Measurements from ENCODE around the gene RAB1B.

Gene RAB1B

DNA sequence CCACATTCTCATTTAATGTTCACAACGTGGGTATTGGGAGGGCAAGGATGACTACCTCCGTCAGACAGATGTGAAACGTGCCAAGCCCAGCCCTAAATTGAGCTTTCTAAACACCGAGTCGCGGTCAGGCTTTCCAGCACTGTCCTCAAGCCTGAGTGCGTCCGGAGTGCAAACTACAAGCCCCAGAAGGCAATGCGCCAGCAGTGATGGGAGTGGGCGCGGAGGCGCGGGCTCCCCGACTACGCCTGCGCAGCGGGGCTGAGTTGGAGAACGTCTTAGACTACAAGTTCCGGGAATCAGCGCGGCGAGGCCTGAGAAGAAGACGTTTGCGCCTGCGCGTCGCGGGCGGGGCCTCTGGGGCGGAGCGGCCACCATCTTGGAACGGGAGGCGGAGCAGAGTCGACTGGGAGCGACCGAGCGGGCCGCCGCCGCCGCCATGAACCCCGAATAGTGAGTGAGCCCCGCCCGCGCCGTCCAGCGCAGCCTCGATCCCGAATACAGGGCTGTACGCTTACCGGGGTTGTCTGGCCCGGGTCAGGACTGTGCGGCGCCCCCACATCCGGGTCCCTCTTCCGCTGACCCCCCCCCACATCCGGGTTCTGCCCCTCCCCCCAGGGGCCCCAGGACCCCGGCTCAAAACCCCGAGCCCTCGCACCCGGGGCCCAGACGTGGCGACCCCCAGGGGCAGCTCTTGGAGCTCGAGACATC is at the start of gene RAB1B:
Gene RAB1B, plus strand, starts transcription at position 396 of the 708 bp plus-strand sequence. Its CDS starts 41 bp downstream, at position 437.
- H3K36me3 ChIP-seq (replicated peaks; ENCODE audit: low read depth, low read length), result peaks cover 23% of the 10 kb centered on the region
- H3K9me3 ChIP-seq (ENCODE audit: insufficient read depth, low read length), result no peaks in the 10 kb centered on the region
- H3K27ac ChIP-seq (ENCODE audit: low read length), result peak within 1 kb of the TSS; percentile 87
- H3K4me3 ChIP-seq (ENCODE audit: low read length), result peak within 1 kb of the TSS; percentile 90
- TF ChIP-seq, protein P1, sequence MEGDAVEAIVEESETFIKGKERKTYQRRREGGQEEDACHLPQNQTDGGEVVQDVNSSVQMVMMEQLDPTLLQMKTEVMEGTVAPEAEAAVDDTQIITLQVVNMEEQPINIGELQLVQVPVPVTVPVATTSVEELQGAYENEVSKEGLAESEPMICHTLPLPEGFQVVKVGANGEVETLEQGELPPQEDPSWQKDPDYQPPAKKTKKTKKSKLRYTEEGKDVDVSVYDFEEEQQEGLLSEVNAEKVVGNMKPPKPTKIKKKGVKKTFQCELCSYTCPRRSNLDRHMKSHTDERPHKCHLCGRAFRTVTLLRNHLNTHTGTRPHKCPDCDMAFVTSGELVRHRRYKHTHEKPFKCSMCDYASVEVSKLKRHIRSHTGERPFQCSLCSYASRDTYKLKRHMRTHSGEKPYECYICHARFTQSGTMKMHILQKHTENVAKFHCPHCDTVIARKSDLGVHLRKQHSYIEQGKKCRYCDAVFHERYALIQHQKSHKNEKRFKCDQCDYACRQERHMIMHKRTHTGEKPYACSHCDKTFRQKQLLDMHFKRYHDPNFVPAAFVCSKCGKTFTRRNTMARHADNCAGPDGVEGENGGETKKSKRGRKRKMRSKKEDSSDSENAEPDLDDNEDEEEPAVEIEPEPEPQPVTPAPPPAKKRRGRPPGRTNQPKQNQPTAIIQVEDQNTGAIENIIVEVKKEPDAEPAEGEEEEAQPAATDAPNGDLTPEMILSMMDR (IDR thresholded peaks at IDR 0.05; ENCODE audit: low read depth, low read length), result no peak
- H2AFZ ChIP-seq (ENCODE audit: low read depth, low read length), result peak within 1 kb of the TSS; percentile 62; the same call in 1 of the 2 replicates
- H3K9ac ChIP-seq (ENCODE audit: low read length), result peak within 1 kb of the TSS; percentile 95
- peaks cover 7% of the 10 kb centered on the region for H3K4me1 ChIP-seq (ENCODE audit: low read length)
- no peaks in the 10 kb centered on the region for H3K27me3 ChIP-seq (ENCODE audit: low read depth, low read length)
- H3K79me2 ChIP-seq (ENCODE audit: low read length), result peaks cover 31% of the 10 kb centered on the region
- peaks cover 17% of the 10 kb centered on the region for H4K20me1 ChIP-seq (ENCODE audit: insufficient read depth, low read length)
- H3K4me2 ChIP-seq (ENCODE audit: low read length), result peak within 1 kb of the TSS; percentile 96

DNA sequence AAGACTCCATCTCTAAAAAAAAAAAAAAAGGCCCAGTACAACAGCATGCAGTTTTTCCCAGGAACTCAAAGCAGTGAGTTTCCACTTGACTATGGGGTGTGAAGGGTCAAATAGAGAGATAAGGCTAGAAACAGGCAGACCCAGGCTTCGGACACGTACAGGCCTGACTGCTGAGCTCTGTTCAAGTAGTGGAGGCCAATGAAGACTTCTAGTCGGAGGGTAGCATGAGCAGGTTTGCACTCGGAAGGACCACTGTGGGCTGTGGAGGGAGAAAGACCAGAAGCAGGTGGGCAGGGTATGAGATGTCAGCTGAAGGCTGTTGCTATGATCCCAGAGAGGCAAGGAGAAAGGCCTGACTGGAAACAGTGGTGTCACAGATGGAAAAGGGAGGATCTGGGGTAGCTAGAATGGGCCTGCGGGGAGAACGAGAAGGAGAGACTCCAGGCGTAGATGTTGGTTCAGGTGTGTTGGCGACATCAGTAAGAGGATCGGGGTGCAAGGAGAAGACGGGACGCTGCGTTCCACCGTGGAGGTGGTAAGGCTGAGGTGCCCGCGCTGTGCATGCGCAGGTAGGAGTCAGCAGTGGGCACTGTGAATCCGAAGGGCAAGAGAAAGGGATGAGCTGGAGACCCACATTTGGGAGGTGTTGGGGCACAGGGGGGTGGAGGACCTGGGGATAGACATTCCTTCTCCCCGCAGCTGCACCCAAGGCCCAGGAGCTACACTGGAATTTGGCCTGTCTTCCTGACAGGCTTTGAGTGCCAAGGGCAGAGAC is 49.4 kb upstream of the RAB1B start:
- Histone ChIP-seq H3K4me3 (ENCODE audit: low read length) (no peak overlapping the region), H3K79me2 (ENCODE audit: low read length) (no peaks in the 10 kb centered on the region), H3K27ac (ENCODE audit: low read length) (no peak overlapping the region), H3K4me1 (ENCODE audit: low read length) (peaks cover 20% of the 10 kb centered on the region), H3K4me2 (ENCODE audit: low read length) (no peak overlapping the region), H3K9ac (ENCODE audit: low read length) (no peak overlapping the region), H2AFZ (ENCODE audit: low read depth, low read length) (no peak overlapping the region), H4K20me1 (ENCODE audit: insufficient read depth, low read length) (no peaks in the 10 kb centered on the region), H3K36me3 (replicated peaks; ENCODE audit: low read depth, low read length) (peaks cover 6% of the 10 kb centered on the region), H3K27me3 (ENCODE audit: low read depth, low read length) (no peaks in the 10 kb centered on the region), H3K9me3 (ENCODE audit: insufficient read depth, low read length) (no peaks in the 10 kb centered on the region)
- TF ChIP-seq, protein P1 (IDR thresholded peaks at IDR 0.05; ENCODE audit: low read depth, low read length), result no peak
- no peak for TF ChIP-seq EZH2phosphoT487 (IDR thresholded peaks at IDR 0.05; ENCODE audit: low read depth)

DNA sequence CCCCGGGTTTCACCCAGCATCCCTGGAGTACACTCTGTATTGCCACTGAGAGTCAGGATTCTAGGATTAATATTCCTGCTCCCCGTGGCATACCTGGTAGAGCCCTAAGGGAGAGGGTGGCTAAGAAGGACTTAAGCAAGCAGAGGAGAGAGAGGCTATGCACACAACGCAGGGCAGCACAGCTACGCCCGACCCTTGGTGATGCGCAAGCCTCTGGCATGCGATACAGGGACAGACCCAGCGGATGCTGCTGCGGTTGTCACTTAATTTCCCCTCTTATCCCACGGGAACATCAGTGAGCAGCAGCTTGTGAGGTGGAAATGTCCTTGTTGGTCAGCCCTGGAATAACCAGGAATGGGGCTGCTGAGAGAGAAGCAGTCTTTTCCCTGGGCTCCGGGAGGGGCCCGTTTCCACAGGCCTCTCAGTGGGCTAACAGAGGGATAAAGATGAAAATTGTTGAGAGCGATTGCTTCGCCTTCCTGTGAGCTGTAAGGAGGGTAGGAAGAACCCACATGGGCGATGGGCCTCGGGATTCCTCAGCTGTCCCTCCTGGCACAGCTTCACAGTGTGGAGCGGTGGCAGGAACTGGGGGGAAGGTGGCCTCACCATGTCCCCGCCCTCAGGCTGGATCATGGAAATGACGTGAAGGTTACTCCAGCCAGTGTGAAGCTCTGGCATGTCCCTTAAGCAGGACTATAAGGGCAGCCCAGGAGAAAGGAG is 48.4 kb upstream of the RAB1B start:
- Histone ChIP-seq H3K36me3 (replicated peaks; ENCODE audit: low read depth, low read length) (peaks cover 6% of the 10 kb centered on the region), H3K27ac (ENCODE audit: low read length) (no peak overlapping the region)
- TF ChIP-seq, protein P1 (IDR thresholded peaks at IDR 0.05; ENCODE audit: low read depth, low read length), result no peak
- no peak for TF ChIP-seq EZH2phosphoT487 (IDR thresholded peaks at IDR 0.05; ENCODE audit: low read depth)

DNA sequence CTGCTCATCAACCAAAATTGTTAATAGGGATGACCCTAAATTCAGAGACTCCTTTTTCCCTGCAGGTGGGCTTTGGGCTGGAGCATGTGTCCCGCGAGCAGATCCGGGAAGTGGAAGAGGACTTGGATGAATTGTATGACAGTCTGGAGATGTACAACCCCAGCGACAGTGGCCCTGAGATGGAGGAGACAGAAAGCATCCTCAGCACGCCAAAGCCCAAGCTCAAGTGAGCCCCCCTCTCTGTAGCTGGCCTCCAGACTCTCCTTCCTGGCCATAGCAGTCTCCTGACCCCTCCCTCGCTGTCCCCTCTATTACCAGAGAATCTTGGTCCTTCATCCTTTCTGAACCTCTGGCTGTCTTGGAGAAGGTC is 47.9 kb upstream of the RAB1B start:
- Histone ChIP-seq H3K36me3 (replicated peaks; ENCODE audit: low read depth, low read length) (peaks cover 6% of the 10 kb centered on the region), H2AFZ (ENCODE audit: low read depth, low read length) (no peak overlapping the region), H3K79me2 (ENCODE audit: low read length) (no peaks in the 10 kb centered on the region), H3K9ac (ENCODE audit: low read length) (no peak overlapping the region), H3K4me1 (ENCODE audit: low read length) (peaks cover 20% of the 10 kb centered on the region), H3K4me2 (ENCODE audit: low read length) (no peak overlapping the region), H3K4me3 (ENCODE audit: low read length) (no peak overlapping the region), H3K27me3 (ENCODE audit: low read depth, low read length) (no peaks in the 10 kb centered on the region), H3K27ac (ENCODE audit: low read length) (no peak overlapping the region), H4K20me1 (ENCODE audit: insufficient read depth, low read length) (no peaks in the 10 kb centered on the region), H3K9me3 (ENCODE audit: insufficient read depth, low read length) (no peaks in the 10 kb centered on the region)
- no peak for TF ChIP-seq EZH2phosphoT487 (IDR thresholded peaks at IDR 0.05; ENCODE audit: low read depth)
- TF ChIP-seq, protein P1 (IDR thresholded peaks at IDR 0.05; ENCODE audit: low read depth, low read length), result no peak

More for the DNA sequence above, 48.4 kb upstream of the RAB1B start:
- peaks cover 20% of the 10 kb centered on the region for H3K4me1 ChIP-seq (ENCODE audit: low read length)
- H3K9me3 ChIP-seq (ENCODE audit: insufficient read depth, low read length), result no peaks in the 10 kb centered on the region
- H4K20me1 ChIP-seq (ENCODE audit: insufficient read depth, low read length), result no peaks in the 10 kb centered on the region
- H2AFZ ChIP-seq (ENCODE audit: low read depth, low read length), result no peak overlapping the region
- no peaks in the 10 kb centered on the region for H3K79me2 ChIP-seq (ENCODE audit: low read length)
- H3K9ac ChIP-seq (ENCODE audit: low read length), result no peak overlapping the region
- no peak overlapping the region for H3K4me2 ChIP-seq (ENCODE audit: low read length)
- H3K27me3 ChIP-seq (ENCODE audit: low read depth, low read length), result no peaks in the 10 kb centered on the region
- H3K4me3 ChIP-seq (ENCODE audit: low read length), result no peak overlapping the region
